ENCODE measurements around the gene RAP1GAP.

DNA sequence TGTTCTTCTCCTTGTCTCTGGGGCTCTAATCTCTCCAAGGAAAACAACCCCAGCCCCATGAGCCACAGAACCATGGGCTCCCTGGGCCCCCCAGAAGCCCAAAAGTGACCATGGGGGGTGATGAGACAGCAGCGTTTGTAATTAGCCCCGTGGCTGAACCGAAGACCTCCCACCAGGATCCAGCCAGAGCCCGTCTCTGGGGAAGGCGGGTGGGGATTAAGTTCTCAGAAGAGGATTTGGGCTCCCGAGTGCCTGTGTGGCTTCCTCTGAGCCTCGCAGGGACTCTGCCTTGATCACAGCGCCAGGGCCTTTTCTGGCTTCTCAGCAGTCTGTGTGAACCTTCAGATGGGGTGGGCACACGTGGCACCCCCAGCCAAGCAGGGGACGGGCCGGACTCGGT lies 82.9 kb downstream of the RAP1GAP start:
- TF ChIP-seq, protein P1, sequence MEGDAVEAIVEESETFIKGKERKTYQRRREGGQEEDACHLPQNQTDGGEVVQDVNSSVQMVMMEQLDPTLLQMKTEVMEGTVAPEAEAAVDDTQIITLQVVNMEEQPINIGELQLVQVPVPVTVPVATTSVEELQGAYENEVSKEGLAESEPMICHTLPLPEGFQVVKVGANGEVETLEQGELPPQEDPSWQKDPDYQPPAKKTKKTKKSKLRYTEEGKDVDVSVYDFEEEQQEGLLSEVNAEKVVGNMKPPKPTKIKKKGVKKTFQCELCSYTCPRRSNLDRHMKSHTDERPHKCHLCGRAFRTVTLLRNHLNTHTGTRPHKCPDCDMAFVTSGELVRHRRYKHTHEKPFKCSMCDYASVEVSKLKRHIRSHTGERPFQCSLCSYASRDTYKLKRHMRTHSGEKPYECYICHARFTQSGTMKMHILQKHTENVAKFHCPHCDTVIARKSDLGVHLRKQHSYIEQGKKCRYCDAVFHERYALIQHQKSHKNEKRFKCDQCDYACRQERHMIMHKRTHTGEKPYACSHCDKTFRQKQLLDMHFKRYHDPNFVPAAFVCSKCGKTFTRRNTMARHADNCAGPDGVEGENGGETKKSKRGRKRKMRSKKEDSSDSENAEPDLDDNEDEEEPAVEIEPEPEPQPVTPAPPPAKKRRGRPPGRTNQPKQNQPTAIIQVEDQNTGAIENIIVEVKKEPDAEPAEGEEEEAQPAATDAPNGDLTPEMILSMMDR (IDR thresholded peaks at IDR 0.05), result no peak
- no peak for TF ChIP-seq POLR2A (IDR thresholded peaks at IDR 0.05)
